Psoas muscle (tissue), 8 donors: ENCODE data around the gene TSPO2. TPM values are rescaled to one million over a fixed set of nuclear protein-coding genes. Genes with fewer than 3 reads are reported as not detected.

Source experiments
- ATAC-seq, 4 donors: fragments of 200-7000 bp; cut with Tn5 transposase; one replicate each; pipeline ENCODE4 v1.9.1; 2020; ENCODE audit warnings: moderate library complexity in 3 of 4, mild to moderate bottlenecking in 2 of 4
- DNase-seq, 2 donors: peaks; one replicate each; pipeline ENCODE4 v3.0.0-alpha.2; 2020
- H3K27ac ChIP-seq: fragments of 200-600 bp; one replicate; pipeline ENCODE4 v1.8.0; 2022
- H3K27me3 ChIP-seq, 3 donors: fragments of 200-600 bp in 1 of 3; one replicate each; pipeline versions ENCODE4 v1.6.1 to v1.8.0; 2013 to 2022; ENCODE audit warnings: low read length in 2 of 3, mild to moderate bottlenecking in 2 of 3, moderate library complexity in 1 of 3; ENCODE audit not compliant: insufficient read depth in 3 of 3
- H3K36me3 ChIP-seq, 2 donors: fragments of 200-600 bp in 1 of 2; one replicate each; pipeline versions ENCODE4 v1.6.1 to v1.8.0; 2013 to 2022; ENCODE audit warnings: low read depth in 1 of 2, mild to moderate bottlenecking in 1 of 2, moderate library complexity in 1 of 2; ENCODE audit not compliant: insufficient read depth in 1 of 2
- H3K4me1 ChIP-seq: fragments of 200-600 bp; one replicate; pipeline ENCODE4 v1.8.0; 2022
- H3K4me3 ChIP-seq: fragments of 200-600 bp; one replicate; pipeline ENCODE4 v1.8.0; 2022; ENCODE audit warnings: mild to moderate bottlenecking
- H3K9me3 ChIP-seq: fragments of 200-600 bp; one replicate; pipeline ENCODE4 v1.8.0; 2022
- CTCF ChIP-seq: fragments of 200-600 bp; IDR thresholded peaks from one replicate; pipeline ENCODE4 v1.8.0; 2022; ENCODE audit warnings: antibody characterized with exemption
- WGBS, 3 donors: extraction: QIAGEN DNeasy Blood & Tissue Kit; methylation state at CpG; one replicate each; pipeline versions ENCODE4 v1.1.6 to v1.1.7; 2013; 5-methylcytosine and 5-hydroxymethylcytosine counted together
- intact Hi-C, 2 donors: fragments of 100-400 bp; cut with DNase I; formaldehyde crosslinking; loops; one replicate each; pipeline versions ENCODE4 v1.11.0 to v1.14.2; 2022
- polyA plus RNA-seq, 3 donors: library from polyadenylated mRNA; stranded (reverse); fragments of 200-250 nt; gene quantifications; one replicate each; pipeline ENCODE4 v1.2.3, GENCODE V29; 2013
- total RNA-seq, 4 donors: library from RNA; stranded (reverse); fragmentation: NEBNext Ultra II Directional in 2 of 4; extraction: Animal tissue kit (Norgen Biotek cat#: 25700) in 2 of 4; gene quantifications; one replicate each; pipeline versions ENCODE4 v1.2.1 to v1.2.4, GENCODE V29; 2021 to 2023
- donor health status: healthy with polysubstance abuse.
- donor health status: DM: no; HTN: no; CAD: no; lungs with moderate emphysema.
- donor health status: Bipolar disorder and iron deficiency.
- donor health status: healthy.
- donor health status: DM: yes; HTN: yes; CAD: no.
- donor health status: DM: no; HTN: no; CAD: no.
- donor health status: DM: no; HTN: no; CAD: no.
- donor health status: DM: yes; HTN: yes; CAD: no.

The TSPO2 gene
- total and polyA plus RNA-seq, 7 donors, result 0.27 TPM; not detected in 6

GRCh38 chr6:41077536-41077935, 35.3 kb downstream of the TSPO2 start:
- no peaks in the 10 kb centered on the region for H3K27me3 ChIP-seq
- H3K36me3 ChIP-seq, result peaks cover 3 to 37% of the 10 kb centered on the region in 2 donors
- no peak for TF ChIP-seq CTCF
- intact Hi-C loops, result no loop called here
- no peak for ATAC-seq
- no peak overlapping the region for H3K4me3 ChIP-seq
- WGBS, 3 donors, result 86 to 92% (median 91%) methylated on average over 2 of the region's 2 CpGs
- no peaks in the 10 kb centered on the region for H3K9me3 ChIP-seq
- H3K4me1 ChIP-seq, result peaks cover 34% of the 10 kb centered on the region
- H3K27ac ChIP-seq, result no peak overlapping the region
- DNase-seq, result no peak

- Histone ChIP-seq H3K27me3 (no peaks in the 10 kb centered on the region), H3K27ac (no peak overlapping the region), H3K9me3 (no peaks in the 10 kb centered on the region), H3K4me1 (peaks cover 34% of the 10 kb centered on the region), H3K36me3 (peaks cover 3 to 42% of the 10 kb centered on the region in 2 donors), H3K4me3 (no peak overlapping the region)
- TF ChIP-seq CTCF, result no peak
- intact Hi-C loops, result no loop called here
- DNase-seq, result no peak
- ATAC-seq, result no peak
- WGBS, 3 donors, result 77 to 85% (median 84%) methylated on average over 3 of the region's 3 CpGs
Measured at GRCh38 chr6:41078101-41078500, 35.8 kb downstream of the TSPO2 start.

GRCh38 chr6:41079080-41079479, 36.8 kb downstream of the TSPO2 start:
- intact Hi-C loops, result no loop called here

GRCh38 chr6:41080621-41081020, 38.4 kb downstream of the TSPO2 start:
- ATAC-seq (no peak), DNase-seq (no peak)

More at GRCh38 chr6:41079080-41079479, 36.8 kb downstream of the TSPO2 start:
- Histone ChIP-seq H3K4me3 (no peak overlapping the region), H3K27me3 (no peaks in the 10 kb centered on the region), H3K27ac (no peak overlapping the region), H3K36me3 (peaks cover 3 to 52% of the 10 kb centered on the region in 2 donors), H3K9me3 (no peaks in the 10 kb centered on the region), H3K4me1 (peaks cover 34% of the 10 kb centered on the region)
- WGBS, 3 donors, result 94 to 100% (median 96%) methylated on average over 1 of the region's 1 CpG
- ATAC-seq (no peak), DNase-seq (no peak)
- no peak for TF ChIP-seq CTCF

More at GRCh38 chr6:41080621-41081020, 38.4 kb downstream of the TSPO2 start:
- H3K36me3 ChIP-seq, result peaks cover 3 to 68% of the 10 kb centered on the region in 2 donors
- WGBS, 3 donors, result 75 to 83% (median 81%) methylated on average over 2 of the region's 2 CpGs
- intact Hi-C loops, result no loop called here
- peaks cover 25% of the 10 kb centered on the region for H3K4me1 ChIP-seq
- TF ChIP-seq CTCF, result no peak
- H3K27ac ChIP-seq, result no peak overlapping the region
- H3K9me3 ChIP-seq, result no peaks in the 10 kb centered on the region
- H3K4me3 ChIP-seq, result no peak overlapping the region
- H3K27me3 ChIP-seq, result no peaks in the 10 kb centered on the region
